DND-41 (cell line): ENCODE data around the gene SNTG2.

Source experiments
- ATAC-seq: fragments of 200-7000 bp; cut with Tn5 transposase; 3 replicates; pipeline ENCODE4 v1.9.1; 2021; ENCODE audit warnings: low read depth; ENCODE audit not compliant: insufficient read depth
- DNase-seq: peaks from one replicate; pipeline ENCODE4 v3.0.0-alpha.2; 2020
- H2AFZ ChIP-seq: 2 replicates; pipeline ENCODE4 v1.6.0; 2012; ENCODE audit warnings: low read depth, low read length
- H3K27ac ChIP-seq: 2 replicates; pipeline ENCODE4 v1.5.1; 2012; ENCODE audit warnings: low read length, inconsistent platforms
- H3K27me3 ChIP-seq: fragments of 200-600 bp; sonication (generic); 2 replicates; pipeline ENCODE4 v1.6.0; 2012; ENCODE audit warnings: low read length, mild to moderate bottlenecking, inconsistent platforms; ENCODE audit not compliant: insufficient read depth, poor library complexity
- H3K36me3 ChIP-seq: 2 replicates; pipeline ENCODE4 v1.5.1; 2012; ENCODE audit warnings: low read length, inconsistent platforms; ENCODE audit not compliant: insufficient read depth
- H3K4me1 ChIP-seq: 2 replicates; pipeline ENCODE4 v1.5.1; 2012; ENCODE audit warnings: mild to moderate bottlenecking, low read length; ENCODE audit not compliant: insufficient read depth
- H3K4me2 ChIP-seq: 2 replicates; pipeline ENCODE4 v1.6.0; 2012; ENCODE audit warnings: mild to moderate bottlenecking, moderate library complexity, low read length, inconsistent platforms; ENCODE audit not compliant: insufficient read depth
- H3K4me3 ChIP-seq, 2 experiments: fragments of 200-600 bp in 1 of 2; shearing (Covaris generic) in 1 of 2; 2 replicates each; pipeline ENCODE4 v1.5.1; 2012 to 2016; ENCODE audit warnings: inconsistent platforms in 2 of 2, low read length in 2 of 2, mild to moderate bottlenecking in 2 of 2, low read depth in 1 of 2, moderate library complexity in 1 of 2
- H3K79me2 ChIP-seq: 2 replicates; pipeline ENCODE4 v1.6.0; 2012; ENCODE audit warnings: low read length, inconsistent platforms; ENCODE audit not compliant: insufficient read depth
- H3K9ac ChIP-seq: 2 replicates; pipeline ENCODE4 v1.6.0; 2012; ENCODE audit warnings: low read depth, mild to moderate bottlenecking, inconsistent platforms, low read length, moderate library complexity
- H3K9me3 ChIP-seq: 2 replicates; pipeline ENCODE4 v1.5.1; 2012; ENCODE audit warnings: low read length, moderate library complexity, mild to moderate bottlenecking, inconsistent platforms; ENCODE audit not compliant: insufficient read depth, severe bottlenecking
- H4K20me1 ChIP-seq: 2 replicates; pipeline ENCODE4 v1.6.0; 2012; ENCODE audit warnings: low read length; ENCODE audit not compliant: insufficient read depth
- EZH2 ChIP-seq: IDR thresholded peaks from 3 replicates; pipeline ENCODE4 v1.6.1; 2012; ENCODE audit warnings: borderline replicate concordance, low read depth, mild to moderate bottlenecking, moderate library complexity, low read length, inconsistent platforms; ENCODE audit not compliant: severe bottlenecking
- TF ChIP-seq, protein P1 (sequence below): IDR thresholded peaks from 2 replicates; pipeline ENCODE4 v1.5.1; 2012; ENCODE audit warnings: borderline replicate concordance, low read length, moderate library complexity, mild to moderate bottlenecking; ENCODE audit not compliant: poor library complexity, severe bottlenecking; ENCODE audit errors: extremely low read depth

The SNTG2 gene

DNA sequence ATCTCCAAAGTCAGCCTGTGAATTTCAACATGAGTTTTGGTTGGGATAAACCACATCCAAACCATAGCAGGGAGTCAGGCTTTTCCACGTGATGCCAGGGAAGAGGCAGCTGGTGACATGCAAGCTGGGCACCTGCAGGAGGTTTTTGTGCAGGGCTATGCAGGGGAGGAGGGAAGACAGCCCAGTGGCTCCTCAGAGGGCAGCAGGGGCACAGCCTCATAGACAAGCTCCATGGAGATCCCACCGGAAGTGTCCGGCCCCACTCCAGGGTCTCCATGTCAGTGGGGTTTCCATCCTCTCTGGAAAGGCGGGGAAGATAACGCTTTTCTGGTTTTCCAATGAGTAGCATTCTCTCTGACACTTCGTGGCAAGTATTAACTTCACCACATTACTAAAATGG is 327.0 kb downstream of the SNTG2 start:
- Histone ChIP-seq H3K4me2 (no peak overlapping the region), H3K9me3 (peaks cover 12% of the 10 kb centered on the region), H3K27me3 (no peaks in the 10 kb centered on the region), H3K79me2 (no peaks in the 10 kb centered on the region), H3K36me3 (0 out of 2 replicates have a peak, but pooled peaks cover 8% of the 10 kb centered on the region), H4K20me1 (no peaks in the 10 kb centered on the region), H3K27ac (no peak overlapping the region), H3K4me1 (no peaks in the 10 kb centered on the region), H3K4me3 (no peak overlapping the region), H3K9ac (no peak overlapping the region), H2AFZ (no peak overlapping the region)
- ATAC-seq (no peak), DNase-seq (no peak)
- TF ChIP-seq, protein P1, sequence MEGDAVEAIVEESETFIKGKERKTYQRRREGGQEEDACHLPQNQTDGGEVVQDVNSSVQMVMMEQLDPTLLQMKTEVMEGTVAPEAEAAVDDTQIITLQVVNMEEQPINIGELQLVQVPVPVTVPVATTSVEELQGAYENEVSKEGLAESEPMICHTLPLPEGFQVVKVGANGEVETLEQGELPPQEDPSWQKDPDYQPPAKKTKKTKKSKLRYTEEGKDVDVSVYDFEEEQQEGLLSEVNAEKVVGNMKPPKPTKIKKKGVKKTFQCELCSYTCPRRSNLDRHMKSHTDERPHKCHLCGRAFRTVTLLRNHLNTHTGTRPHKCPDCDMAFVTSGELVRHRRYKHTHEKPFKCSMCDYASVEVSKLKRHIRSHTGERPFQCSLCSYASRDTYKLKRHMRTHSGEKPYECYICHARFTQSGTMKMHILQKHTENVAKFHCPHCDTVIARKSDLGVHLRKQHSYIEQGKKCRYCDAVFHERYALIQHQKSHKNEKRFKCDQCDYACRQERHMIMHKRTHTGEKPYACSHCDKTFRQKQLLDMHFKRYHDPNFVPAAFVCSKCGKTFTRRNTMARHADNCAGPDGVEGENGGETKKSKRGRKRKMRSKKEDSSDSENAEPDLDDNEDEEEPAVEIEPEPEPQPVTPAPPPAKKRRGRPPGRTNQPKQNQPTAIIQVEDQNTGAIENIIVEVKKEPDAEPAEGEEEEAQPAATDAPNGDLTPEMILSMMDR, result no peak
- TF ChIP-seq EZH2, result no peak

DNA sequence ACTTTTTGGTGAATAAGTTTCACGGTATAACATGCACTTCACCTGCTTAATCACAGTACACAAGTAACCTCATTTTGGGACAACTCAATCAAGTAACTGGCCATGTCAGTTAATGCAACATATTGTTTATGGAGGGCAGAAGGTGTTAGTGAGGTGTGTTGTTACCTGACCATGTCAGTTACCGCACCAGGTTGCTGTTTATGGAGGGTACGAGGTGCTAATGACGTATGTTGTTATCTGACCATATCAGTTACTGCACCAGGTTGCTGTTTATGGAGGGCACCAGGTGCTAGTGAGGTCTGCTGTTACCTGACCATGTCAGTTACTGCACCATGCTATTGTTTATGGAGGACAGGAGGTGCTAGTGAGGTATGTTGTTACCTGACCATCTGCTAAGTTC is 327.5 kb downstream of the SNTG2 start:
- Histone ChIP-seq H3K79me2 (no peaks in the 10 kb centered on the region), H3K4me3 (no peak overlapping the region), H4K20me1 (no peaks in the 10 kb centered on the region), H2AFZ (no peak overlapping the region), H3K9ac (no peak overlapping the region), H3K36me3 (0 out of 2 replicates have a peak, but pooled peaks cover 8% of the 10 kb centered on the region), H3K4me1 (no peaks in the 10 kb centered on the region), H3K27ac (no peak overlapping the region), H3K9me3 (peaks cover 12% of the 10 kb centered on the region), H3K27me3 (no peaks in the 10 kb centered on the region), H3K4me2 (no peak overlapping the region)
- no peak for DNase-seq
- TF ChIP-seq, protein P1, result no peak
- no peak for TF ChIP-seq EZH2
- ATAC-seq, result no peak

DNA sequence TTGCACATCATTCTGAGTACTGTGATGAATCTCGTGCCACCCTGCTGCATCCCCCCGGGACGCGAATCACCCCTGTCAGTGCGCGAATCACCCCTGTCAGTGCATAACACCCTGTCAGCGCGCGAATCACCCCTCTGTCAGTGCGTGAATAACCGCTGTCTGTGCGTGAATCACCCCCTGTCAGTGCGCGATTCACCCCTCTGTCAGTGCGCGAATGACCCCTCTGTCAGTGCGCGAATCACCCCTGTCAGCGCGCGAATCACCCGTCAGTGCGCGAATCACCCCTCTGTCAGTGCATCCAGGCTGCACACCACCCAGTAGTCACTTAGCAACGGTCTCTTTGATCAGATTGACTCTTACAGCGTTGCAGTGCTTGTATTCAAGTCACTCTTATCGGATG is 328.2 kb downstream of the SNTG2 start:
- H3K79me2 ChIP-seq, result no peaks in the 10 kb centered on the region
- H3K36me3 ChIP-seq, result 0 out of 2 replicates have a peak, but pooled peaks cover 8% of the 10 kb centered on the region
- TF ChIP-seq, protein P1, result no peak
- TF ChIP-seq EZH2, result no peak
- no peak overlapping the region for H3K4me3 ChIP-seq
- H3K27me3 ChIP-seq, result no peaks in the 10 kb centered on the region
- H2AFZ ChIP-seq, result no peak overlapping the region
- H3K9ac ChIP-seq, result no peak overlapping the region
- DNase-seq, result no peak
- H3K9me3 ChIP-seq, result peaks cover 12% of the 10 kb centered on the region
- H3K27ac ChIP-seq, result no peak overlapping the region
- ATAC-seq, result no peak
- H3K4me1 ChIP-seq, result no peaks in the 10 kb centered on the region
- H3K4me2 ChIP-seq, result no peak overlapping the region
- no peaks in the 10 kb centered on the region for H4K20me1 ChIP-seq

DNA sequence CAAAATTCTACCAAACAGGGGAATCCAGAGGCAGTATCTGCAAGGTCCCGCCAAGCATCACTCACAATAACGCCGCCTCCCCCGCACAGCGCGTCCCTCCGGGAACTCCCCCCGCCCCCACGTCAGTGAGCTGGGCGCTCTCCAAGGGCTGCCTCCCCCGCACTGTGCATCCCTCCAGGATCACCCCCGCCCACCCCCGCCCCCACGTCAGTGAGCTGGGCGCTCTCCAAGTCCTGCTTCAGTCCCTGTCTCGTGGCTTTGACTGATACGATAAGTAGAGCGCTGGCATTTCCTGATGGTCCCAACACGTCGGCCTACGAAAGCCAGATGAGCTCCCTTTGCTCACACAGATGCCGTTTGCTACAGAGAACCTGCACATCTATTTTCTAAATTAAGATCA is 331.9 kb downstream of the SNTG2 start:
- H3K9me3 ChIP-seq, result no peaks in the 10 kb centered on the region
- no peaks in the 10 kb centered on the region for H3K79me2 ChIP-seq
- H3K4me2 ChIP-seq, result no peak overlapping the region
- no peaks in the 10 kb centered on the region for H3K4me1 ChIP-seq
- no peak overlapping the region for H2AFZ ChIP-seq
- H3K4me3 ChIP-seq, result no peak overlapping the region
- H3K27me3 ChIP-seq, result no peaks in the 10 kb centered on the region
- no peaks in the 10 kb centered on the region for H4K20me1 ChIP-seq
- ATAC-seq (no peak; the same call in 2 of the 3 replicates), DNase-seq (no peak)
- no peak overlapping the region for H3K27ac ChIP-seq
- H3K36me3 ChIP-seq, result 0 out of 2 replicates have a peak, but pooled peaks cover 3% of the 10 kb centered on the region
- TF ChIP-seq, protein P1, result no peak
- no peak for TF ChIP-seq EZH2
- no peak overlapping the region for H3K9ac ChIP-seq
